ENCODE data around the gene ACTN4.

ACTN4 gene

GRCh38 chr19:38676878-38677646, 29.6 kb downstream of the ACTN4 start:
- DNase-seq: no peak

GRCh38 chr19:38678217-38678890, 30.9 kb downstream of the ACTN4 start:
- no peak for DNase-seq

GRCh38 chr19:38678891-38679494, 31.5 kb downstream of the ACTN4 start:
- DNase-seq: no peak

- DNase-seq: no peak
These were observed 32.4 kb downstream of the ACTN4 start for GRCh38 chr19:38679839-38680238.

- DNase-seq: no peak
These were observed 34.9 kb downstream of the ACTN4 start for GRCh38 chr19:38682195-38682867.

GRCh38 chr19:38682872-38683392, 35.5 kb downstream of the ACTN4 start:
- DNase-seq: no peak

GRCh38 chr19:38683393-38684077, 36.1 kb downstream of the ACTN4 start:
- peak in 9 of 51 donors; percentile 11 to 59 (median 38) for DNase-seq

- peak in 4 of 51 donors; percentile 22 to 39 (median 31) for DNase-seq
These were observed 36.8 kb downstream of the ACTN4 start for GRCh38 chr19:38684078-38684861.

- DNase-seq: no peak
These were observed 37.6 kb downstream of the ACTN4 start for GRCh38 chr19:38684862-38685665.

GRCh38 chr19:38685666-38686529, 38.4 kb downstream of the ACTN4 start:
- no peak for DNase-seq

- no peak for DNase-seq
These were observed 39.1 kb downstream of the ACTN4 start for GRCh38 chr19:38686530-38686888.

- no peak for DNase-seq
These were observed 40.5 kb downstream of the ACTN4 start for GRCh38 chr19:38687837-38688378.

- DNase-seq: no peak
These were observed 42.7 kb downstream of the ACTN4 start for GRCh38 chr19:38690146-38690545.

- no peak for DNase-seq
These were observed 43.4 kb downstream of the ACTN4 start for GRCh38 chr19:38690832-38691231.

GRCh38 chr19:38691938-38692457, 44.5 kb downstream of the ACTN4 start:
- DNase-seq: no peak

- peak in 3 of 51 donors; percentile 39 to 66 (median 49) for DNase-seq
These were observed 45.3 kb downstream of the ACTN4 start for GRCh38 chr19:38692458-38693379.
